DMS 273 (cell line): ENCODE results near the gene CSMD2.

Experiments used
- DNase-seq: peaks from one replicate; lab custom pipeline; 2025; ENCODE audit not compliant: unreplicated experiment; lab: John Stamatoyannopoulos, UW

CSMD2 gene

GRCh38 chr1:34009340-34009985, 155.6 kb downstream of the CSMD2 start:
- DNase-seq, result no peak

GRCh38 chr1:34007760-34008159, 157.3 kb downstream of the CSMD2 start:
- no peak for DNase-seq

DNA sequence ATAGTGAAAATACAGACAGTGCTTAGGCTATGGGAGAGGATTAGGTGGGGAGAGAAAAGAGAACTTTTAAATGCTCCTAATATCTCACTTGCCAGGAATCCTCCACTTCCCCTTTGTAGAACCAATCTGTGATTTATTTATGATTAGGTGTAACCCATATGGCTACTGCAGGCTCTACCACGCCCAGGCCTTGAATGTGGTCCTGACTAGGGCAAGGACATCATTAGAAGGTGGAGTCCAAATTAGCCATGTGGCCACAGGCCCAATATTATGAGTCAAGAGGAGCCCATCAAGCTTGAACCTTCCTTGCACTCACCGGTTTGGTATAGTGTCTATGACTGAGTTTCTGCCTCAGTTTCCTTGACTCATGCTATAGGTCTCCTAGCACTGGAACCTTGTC, 159.7 kb downstream of the CSMD2 start:
- no peak for DNase-seq

DNA sequence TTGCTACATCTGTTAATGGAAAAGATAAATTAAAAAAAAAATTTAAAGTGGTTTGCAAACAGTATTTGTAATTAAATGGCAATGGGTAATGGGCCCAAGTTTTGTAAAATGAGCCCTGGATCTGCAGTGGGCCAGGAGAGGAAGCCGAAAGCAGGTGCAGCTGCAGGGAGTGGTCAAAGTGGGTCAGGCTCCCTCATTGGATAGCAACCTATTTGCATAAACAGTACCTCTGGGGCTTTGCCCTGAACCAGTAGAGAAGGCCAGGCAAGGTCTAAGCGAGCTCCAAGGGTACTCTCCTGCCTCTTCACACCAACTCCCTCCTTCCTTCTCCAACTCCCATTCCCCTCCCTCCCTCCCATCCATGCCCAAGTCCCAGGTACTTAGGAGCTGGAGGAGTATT, 162.2 kb downstream of the CSMD2 start:
- DNase-seq, result no peak

DNA sequence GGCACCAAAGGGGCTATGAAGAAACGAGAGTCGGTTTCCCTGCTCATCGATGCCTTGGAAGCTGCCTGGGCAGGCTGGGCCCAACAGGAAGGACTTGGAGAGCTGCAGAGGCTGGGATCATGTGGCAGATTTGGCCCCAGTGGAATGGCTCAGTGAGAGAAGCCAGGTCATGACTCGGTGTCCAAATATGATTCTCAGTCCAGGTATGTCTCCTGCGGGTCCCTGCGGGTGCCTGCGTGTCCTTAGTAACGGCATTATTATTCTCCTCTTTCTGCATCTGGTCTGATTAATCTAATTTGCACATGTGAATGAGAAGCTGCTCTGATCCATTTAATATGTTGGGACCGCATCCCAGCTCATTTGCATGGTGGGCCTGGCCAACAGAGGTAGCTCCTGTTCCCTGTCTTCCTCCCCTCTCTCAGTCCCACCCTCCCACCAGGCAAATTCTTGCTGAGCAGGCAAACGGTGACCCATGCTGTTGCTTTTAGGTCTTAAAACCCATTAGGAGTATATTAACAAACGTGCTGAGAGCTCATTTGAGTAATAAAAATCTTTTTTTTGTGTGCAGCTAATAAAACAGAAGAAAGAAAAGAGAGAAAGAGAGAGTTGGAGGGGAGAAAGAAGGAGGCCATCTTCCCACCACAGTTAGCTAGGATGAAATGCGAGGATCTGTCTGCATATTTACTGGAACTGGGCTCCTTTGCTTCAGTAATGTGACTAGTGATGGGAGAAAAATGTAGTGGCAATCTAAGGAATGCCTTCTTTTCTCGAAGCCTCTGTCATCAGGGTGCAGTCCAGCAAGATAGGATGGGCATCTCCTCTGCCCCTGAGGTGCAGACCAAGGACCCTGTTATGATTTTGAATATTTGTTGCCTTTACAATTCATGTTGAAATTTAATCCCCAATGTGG, 167.6 kb downstream of the CSMD2 start:
- no peak for DNase-seq

DNA sequence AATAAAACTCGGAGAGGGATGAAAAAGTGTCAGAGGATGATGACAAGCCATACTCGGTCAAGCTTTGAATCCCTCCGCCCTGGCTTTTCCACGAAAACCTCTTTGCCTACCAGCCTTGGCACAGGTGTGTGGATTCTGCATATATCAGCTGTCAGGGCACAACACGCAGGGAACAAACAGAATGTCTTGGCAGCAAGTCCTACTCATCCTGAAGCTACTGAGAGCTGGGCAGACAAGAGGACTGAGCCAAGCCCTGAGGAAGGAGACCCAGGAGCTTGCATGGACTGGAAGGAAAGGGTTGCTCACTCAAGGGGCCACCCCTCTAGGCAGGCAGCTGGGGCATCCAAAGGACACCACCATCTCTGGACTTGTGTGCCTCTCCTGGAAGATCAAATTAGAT, 168.7 kb downstream of the CSMD2 start:
- DNase-seq, result no peak

DNA sequence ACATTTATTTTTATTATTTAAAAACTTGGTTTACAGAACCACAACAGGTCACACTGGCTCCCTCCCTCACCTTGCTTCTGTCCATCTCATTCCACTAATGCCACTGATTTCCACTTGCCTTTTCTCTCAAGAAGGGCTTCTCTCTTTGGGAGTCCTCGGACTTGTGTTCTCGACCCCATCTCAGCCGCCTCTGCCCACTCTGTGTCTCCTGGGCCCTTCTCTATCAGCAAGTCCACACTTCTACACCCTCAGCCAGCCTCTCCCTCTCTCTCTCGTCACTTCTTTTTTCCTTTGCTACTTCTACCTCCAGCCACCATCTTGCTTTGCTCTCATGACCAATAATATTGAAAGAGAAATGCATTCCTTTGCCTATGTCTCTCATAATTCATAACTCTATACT, 171.7 kb downstream of the CSMD2 start:
- DNase-seq, result no peak

GRCh38 chr1:33990281-33990680, 174.7 kb downstream of the CSMD2 start:
- DNase-seq, result no peak

GRCh38 chr1:33988161-33988560, 176.9 kb downstream of the CSMD2 start:
- no peak for DNase-seq

DNA sequence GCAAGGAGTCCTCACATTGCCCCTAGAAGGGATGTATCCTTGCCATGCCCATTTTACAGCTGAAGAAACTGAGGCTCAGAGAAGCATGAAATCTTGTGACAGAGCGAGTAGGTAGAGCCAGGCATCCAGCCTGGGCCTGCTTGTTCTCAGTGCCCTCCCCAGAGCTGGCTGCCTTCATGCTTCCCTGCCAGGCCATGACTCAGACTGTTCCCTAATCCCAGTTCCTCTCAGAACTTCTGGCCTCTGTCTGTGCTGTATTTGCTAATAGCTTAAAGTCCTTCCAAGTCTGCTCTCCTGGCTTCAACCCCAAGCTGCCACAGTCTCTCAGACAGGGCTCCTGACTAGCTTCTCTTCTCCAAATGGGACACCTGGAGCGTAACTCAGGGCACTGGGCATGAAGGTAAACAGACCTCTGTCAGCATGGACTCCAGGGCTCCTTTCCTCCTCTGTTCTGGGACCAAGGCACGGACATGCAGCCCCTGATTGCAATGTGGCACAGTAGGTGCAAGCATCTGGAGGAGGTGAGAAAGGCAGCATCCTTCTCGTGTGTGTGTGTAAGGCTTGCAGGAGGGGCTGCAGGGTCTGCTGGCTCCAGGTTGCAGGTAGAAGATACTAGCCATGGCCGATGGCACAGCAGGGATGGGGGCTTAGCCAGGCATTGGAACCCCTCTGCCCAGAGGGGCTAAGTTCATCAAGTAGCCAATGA, 178.5 kb downstream of the CSMD2 start:
- peak; percentile 41 for DNase-seq

DNA sequence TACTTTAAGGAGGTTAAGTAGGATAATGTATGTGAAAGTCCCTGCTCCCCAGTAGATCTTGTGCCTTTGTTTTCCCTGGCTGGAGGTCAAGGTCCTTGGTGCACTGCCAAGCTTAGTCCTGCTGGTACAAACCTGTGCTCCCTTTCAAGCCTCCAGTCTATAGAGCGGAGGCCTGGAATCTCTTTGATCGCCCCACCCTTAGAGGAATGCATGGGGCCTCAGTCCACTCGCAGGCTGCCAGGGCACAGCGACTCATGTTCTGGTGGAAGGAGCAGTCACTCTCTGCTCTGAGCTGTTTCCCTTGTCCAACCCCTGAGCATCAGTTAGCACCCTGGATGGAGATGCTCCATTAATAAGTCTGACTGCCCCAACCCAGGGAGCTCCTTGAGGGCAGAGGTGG, 179.4 kb downstream of the CSMD2 start:
- DNase-seq, result peak; percentile 49

DNA sequence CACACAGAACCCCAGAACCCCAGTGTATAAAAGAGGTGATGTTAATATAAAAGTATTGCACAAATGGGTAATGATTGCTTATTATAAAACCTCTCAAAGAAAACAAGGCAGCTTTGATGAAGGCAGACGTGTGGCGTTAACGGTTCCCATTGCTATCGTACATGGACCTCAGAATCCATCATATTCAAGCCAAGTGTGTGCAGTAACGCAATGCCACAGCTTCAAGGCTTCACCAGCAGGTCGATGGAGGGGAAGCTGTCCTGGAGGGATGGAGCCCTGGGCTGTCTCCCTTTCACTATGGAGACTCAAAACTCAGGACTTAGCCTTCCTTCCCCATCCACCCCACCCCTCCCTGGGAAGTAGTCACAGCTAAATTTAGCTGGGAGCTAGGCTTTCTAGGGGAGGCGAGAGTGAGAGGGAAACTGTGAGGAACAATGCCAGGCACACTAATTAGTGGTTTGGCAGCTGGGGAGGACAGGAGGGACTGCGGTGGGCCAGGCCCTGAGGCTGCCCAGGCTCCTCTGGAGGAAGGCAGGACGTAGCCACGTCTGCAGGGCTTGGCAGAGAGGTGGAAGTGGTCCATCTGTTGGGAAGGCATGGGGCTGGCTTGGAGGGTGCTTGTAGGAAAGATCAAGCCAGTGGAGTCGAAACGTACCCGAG, 180.0 kb downstream of the CSMD2 start:
- peak; percentile 78 for DNase-seq

GRCh38 chr1:33982419-33982818, 182.6 kb downstream of the CSMD2 start:
- DNase-seq, result no peak

- DNase-seq, result no peak
Observed at GRCh38 chr1:33979341-33979740, 185.7 kb downstream of the CSMD2 start.

DNA sequence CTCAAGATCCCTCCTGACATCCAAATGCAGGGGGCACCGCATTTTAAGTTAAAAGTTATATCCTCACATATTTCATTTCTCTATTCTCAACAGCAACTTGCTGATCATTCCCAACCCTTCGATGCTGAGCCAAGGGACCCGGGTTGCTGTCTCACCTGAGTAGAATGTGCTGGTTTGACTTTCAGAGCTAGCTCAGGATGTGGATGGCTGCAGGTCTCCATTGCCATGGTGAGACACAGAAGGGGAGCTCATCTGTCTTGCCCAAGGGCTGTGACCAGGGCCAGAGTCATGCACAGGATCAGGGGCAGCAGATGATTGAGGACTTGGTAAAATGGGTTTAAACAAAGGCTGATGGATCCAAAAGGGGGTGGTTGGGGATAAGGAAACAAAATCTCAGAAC, 189.1 kb downstream of the CSMD2 start:
- no peak for DNase-seq

DNA sequence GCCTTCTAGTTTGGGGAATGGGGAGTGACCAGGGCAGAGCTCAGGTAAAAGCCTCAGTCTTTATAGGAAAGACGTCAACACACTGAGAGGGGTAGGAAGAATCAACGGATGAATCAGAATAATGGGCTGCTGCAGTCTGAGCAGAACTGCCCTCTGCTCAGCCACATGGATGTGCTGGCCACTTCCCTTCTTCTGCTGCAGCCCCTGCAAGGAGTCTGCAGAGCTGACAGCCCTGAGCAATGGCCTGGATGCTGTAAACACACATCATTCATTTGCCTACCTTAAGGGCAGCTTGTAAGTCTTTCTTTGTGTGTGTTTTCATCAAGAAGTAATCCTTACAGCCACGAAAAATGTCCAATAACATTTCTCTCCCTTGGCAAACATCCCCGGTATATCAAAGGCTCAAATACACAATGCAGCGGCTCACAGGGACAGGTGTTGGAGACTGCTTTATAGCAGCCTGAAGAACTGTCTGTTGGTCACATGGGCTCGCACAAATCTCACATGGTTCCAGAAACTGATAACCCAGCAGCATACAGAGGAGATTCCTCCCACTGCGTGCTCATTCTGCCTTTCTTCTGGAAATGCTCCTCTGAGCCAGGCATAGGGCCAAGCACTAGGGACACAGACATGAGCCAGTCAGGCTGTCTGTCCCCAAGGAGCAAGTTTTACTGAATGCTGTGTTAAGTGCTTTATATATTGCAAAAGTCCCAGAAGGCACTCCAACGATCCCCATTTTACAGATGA, 191.1 kb downstream of the CSMD2 start:
- no peak for DNase-seq

DNA sequence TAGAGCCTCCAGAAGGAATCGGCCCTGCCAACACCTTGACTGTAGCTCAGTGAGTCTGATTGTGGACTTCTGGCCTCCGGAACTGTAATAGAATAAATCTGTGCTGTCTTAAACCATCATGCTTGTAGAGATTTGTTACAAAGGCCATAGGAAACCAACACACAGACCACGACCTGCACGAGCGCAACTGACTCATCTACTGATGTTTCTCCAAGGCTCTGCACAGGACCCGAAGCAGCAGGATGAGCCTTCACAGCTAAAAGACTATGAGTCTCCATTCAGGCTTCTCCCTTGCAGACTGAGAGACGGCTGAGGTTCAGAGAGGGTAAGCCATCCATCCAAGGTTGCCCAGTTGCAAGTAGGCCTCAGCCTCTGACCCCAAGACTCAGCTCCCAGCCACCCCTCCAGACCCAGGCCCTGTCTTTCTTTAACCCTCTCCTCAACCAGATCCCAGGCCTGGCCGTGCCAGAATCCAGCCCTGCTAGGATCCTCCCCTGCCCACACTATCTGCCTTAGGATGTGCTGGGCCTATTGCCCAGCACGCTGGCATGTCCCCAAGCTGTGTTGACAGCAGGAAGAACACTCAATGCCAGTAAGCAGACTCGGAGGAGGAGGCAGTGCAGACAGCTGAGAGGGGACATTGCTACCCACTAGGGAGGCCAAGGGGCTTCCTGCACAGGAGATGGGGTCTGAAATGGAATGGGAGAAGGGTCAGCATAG, 192.2 kb downstream of the CSMD2 start:
- no peak for DNase-seq

GRCh38 chr1:33971913-33972312, 193.1 kb downstream of the CSMD2 start:
- no peak for DNase-seq

- DNase-seq, result no peak
Observed at GRCh38 chr1:33971018-33971710, 193.9 kb downstream of the CSMD2 start.
